Measurements from ENCODE around the gene POLR2C. TPM values are rescaled to one million over a fixed set of nuclear protein-coding genes. Genes with fewer than 3 reads are reported as not detected.

Gene POLR2C
- total and polyA plus RNA-seq, 2 experiments from 2014 or later, result 37.6 to 123 TPM

DNA sequence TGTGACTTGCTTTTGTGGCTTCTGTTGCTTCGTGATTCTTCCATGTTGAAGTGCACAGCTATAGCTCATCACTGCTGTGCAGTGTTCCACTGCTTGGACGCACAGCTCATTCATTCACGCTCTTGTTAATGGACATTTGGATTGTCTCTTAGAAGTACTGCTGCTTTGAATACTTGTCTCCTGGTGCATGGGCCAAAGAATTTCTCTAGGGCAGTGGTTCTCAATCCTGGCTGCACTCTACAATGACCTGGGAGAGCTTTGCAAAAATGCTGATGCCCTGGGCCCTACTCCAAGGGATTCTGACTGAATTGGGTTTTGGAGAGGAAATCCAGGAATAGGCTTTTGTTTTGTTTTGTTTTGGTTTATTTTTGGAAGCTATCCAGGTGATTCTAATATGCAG is 37.9 kb upstream of the POLR2C start (continued):
- no peak for TF ChIP-seq CTCF (conservative IDR thresholded peaks at IDR 0.05; ENCODE audit: low read depth in 2 of 2)
- TF ChIP-seq EZH2phosphoT487 (IDR thresholded peaks at IDR 0.05; ENCODE audit: unreplicated experiment), result no peak
- TF ChIP-seq ZNF114 (CRISPR knock-in tag; IDR thresholded peaks at IDR 0.05), result no peak
- TF ChIP-seq JUNB (IDR thresholded peaks at IDR 0.05; ENCODE audit: unreplicated experiment), result no peak
- no peak for TF ChIP-seq EZH2 (IDR thresholded peaks at IDR 0.05; ENCODE audit: low read depth, unreplicated experiment)
- no peak for TF ChIP-seq ZNF331 (CRISPR knock-in tag; IDR thresholded peaks at IDR 0.05; ENCODE audit: low read depth)

DNA sequence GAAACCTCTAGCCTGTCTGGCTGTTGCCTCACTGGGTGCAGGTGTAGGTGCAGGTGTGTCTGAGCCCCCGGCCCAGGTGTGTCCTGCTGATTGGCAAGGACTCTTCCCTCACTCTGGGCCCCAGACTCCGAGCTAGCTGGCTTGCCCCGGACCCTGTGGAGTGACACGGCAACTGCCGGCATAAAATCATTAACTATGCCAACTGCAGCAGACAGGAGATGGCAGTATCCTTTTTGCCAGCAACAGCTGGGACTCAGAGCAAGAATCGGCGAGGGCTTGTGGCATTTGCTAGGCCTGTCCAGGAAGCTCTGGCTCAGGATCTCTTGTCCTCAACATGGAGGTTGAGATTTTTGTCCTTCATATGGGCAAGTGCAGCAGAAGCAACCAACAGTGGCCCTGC is 36.1 kb upstream of the POLR2C start:
- no peak overlapping the region for H3K4me3 Mint-ChIP-seq
- peaks cover 40% of the 10 kb centered on the region for H3K36me3 Mint-ChIP-seq (ENCODE audit: low read depth)
- no peaks in the 10 kb centered on the region for H3K79me2 ChIP-seq (replicated peaks; ENCODE audit: insufficient read depth)
- no peak for ATAC-seq
- H3K9me2 ChIP-seq (ENCODE audit: insufficient read depth), result no peaks in the 10 kb centered on the region
- no peak for TF ChIP-seq ZNF331 (CRISPR knock-in tag; IDR thresholded peaks at IDR 0.05; ENCODE audit: low read depth)
- 0 out of 2 replicates have a peak, but pooled peaks cover 5% of the 10 kb centered on the region for H4K20me1 ChIP-seq (replicated peaks; ENCODE audit: insufficient read depth)
- peaks cover 31% of the 10 kb centered on the region for H3K36me3 ChIP-seq (ENCODE audit: insufficient read depth)
- no peak for DNase-seq (ENCODE audit: low spot score)
- no peaks in the 10 kb centered on the region; the same call in 2 of the 3 replicates for H3K9me3 Mint-ChIP-seq
- H3K4me1 ChIP-seq (ENCODE audit: insufficient read depth), result no peaks in the 10 kb centered on the region
- H3K4me1 Mint-ChIP-seq, result peaks cover 7% of the 10 kb centered on the region; the same call in 2 of the 3 replicates
- no peak overlapping the region for H3K27ac Mint-ChIP-seq
- H3K27me3 ChIP-seq (ENCODE audit: insufficient read depth), result no peaks in the 10 kb centered on the region
- no peak overlapping the region for H3K27ac ChIP-seq (ENCODE audit: low read depth)
- no peaks in the 10 kb centered on the region for H3F3A ChIP-seq (replicated peaks; ENCODE audit: low read depth)
- peaks cover 2% of the 10 kb centered on the region for H3K27me3 Mint-ChIP-seq (ENCODE audit: insufficient read depth, low read depth, poor library complexity)
- no peak overlapping the region for H3K4me3 ChIP-seq
- no peak overlapping the region for H2AFZ ChIP-seq
- no peak overlapping the region for H3K4me2 ChIP-seq

DNA sequence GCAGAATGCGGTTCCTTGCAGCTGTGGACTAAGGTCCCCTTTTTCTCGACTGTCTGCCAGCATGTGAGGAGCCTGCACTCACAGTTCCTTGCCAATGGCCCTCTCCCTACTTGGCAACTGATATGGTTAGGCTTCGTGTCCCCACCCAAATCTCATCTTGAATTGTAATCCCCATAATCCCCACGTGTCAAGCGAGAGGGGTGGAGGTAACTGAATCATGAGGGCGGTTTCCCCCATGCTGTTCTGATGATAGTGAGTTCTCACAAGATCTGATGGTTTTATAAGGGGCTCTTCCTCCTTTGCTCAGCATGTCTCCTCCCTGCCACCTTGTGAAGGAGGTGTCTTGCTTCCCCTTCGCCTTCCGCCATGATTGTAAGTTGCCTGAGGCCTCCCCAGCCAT is 35.2 kb upstream of the POLR2C start:
- no peaks in the 10 kb centered on the region for H3K9me2 ChIP-seq (ENCODE audit: insufficient read depth)
- peaks cover 47% of the 10 kb centered on the region for H3K36me3 Mint-ChIP-seq (ENCODE audit: low read depth)
- no peak overlapping the region for H3K4me2 ChIP-seq
- H3K27me3 ChIP-seq (ENCODE audit: insufficient read depth), result no peaks in the 10 kb centered on the region
- H3K4me1 ChIP-seq (ENCODE audit: insufficient read depth), result no peaks in the 10 kb centered on the region
- no peak for DNase-seq (ENCODE audit: low spot score)
- no peak overlapping the region for H3K27ac ChIP-seq (ENCODE audit: low read depth)
- no peaks in the 10 kb centered on the region for H3F3A ChIP-seq (replicated peaks; ENCODE audit: low read depth)
- no peak overlapping the region for H3K4me3 Mint-ChIP-seq
- peaks cover 2% of the 10 kb centered on the region for H3K27me3 Mint-ChIP-seq (ENCODE audit: insufficient read depth, low read depth, poor library complexity)
- ATAC-seq, result no peak
- H3K36me3 ChIP-seq (ENCODE audit: insufficient read depth), result peaks cover 34% of the 10 kb centered on the region
- no peaks in the 10 kb centered on the region for H3K79me2 ChIP-seq (replicated peaks; ENCODE audit: insufficient read depth)
- no peak overlapping the region for H3K27ac Mint-ChIP-seq
- 0 out of 2 replicates have a peak, but pooled peaks cover 5% of the 10 kb centered on the region for H4K20me1 ChIP-seq (replicated peaks; ENCODE audit: insufficient read depth)
- peaks cover 4% of the 10 kb centered on the region; the same call in 2 of the 3 replicates for H3K4me1 Mint-ChIP-seq
- H3K4me3 ChIP-seq, result no peak overlapping the region
- H2AFZ ChIP-seq, result no peak overlapping the region
- no peaks in the 10 kb centered on the region; the same call in 2 of the 3 replicates for H3K9me3 Mint-ChIP-seq
- no peak for TF ChIP-seq ZNF114 (CRISPR knock-in tag; IDR thresholded peaks at IDR 0.05)
- no peak for TF ChIP-seq NANOG (IDR thresholded peaks at IDR 0.05; ENCODE audit: borderline replicate concordance)
- TF ChIP-seq ZNF331 (CRISPR knock-in tag; IDR thresholded peaks at IDR 0.05; ENCODE audit: low read depth), result no peak
- TF ChIP-seq, protein P1, sequence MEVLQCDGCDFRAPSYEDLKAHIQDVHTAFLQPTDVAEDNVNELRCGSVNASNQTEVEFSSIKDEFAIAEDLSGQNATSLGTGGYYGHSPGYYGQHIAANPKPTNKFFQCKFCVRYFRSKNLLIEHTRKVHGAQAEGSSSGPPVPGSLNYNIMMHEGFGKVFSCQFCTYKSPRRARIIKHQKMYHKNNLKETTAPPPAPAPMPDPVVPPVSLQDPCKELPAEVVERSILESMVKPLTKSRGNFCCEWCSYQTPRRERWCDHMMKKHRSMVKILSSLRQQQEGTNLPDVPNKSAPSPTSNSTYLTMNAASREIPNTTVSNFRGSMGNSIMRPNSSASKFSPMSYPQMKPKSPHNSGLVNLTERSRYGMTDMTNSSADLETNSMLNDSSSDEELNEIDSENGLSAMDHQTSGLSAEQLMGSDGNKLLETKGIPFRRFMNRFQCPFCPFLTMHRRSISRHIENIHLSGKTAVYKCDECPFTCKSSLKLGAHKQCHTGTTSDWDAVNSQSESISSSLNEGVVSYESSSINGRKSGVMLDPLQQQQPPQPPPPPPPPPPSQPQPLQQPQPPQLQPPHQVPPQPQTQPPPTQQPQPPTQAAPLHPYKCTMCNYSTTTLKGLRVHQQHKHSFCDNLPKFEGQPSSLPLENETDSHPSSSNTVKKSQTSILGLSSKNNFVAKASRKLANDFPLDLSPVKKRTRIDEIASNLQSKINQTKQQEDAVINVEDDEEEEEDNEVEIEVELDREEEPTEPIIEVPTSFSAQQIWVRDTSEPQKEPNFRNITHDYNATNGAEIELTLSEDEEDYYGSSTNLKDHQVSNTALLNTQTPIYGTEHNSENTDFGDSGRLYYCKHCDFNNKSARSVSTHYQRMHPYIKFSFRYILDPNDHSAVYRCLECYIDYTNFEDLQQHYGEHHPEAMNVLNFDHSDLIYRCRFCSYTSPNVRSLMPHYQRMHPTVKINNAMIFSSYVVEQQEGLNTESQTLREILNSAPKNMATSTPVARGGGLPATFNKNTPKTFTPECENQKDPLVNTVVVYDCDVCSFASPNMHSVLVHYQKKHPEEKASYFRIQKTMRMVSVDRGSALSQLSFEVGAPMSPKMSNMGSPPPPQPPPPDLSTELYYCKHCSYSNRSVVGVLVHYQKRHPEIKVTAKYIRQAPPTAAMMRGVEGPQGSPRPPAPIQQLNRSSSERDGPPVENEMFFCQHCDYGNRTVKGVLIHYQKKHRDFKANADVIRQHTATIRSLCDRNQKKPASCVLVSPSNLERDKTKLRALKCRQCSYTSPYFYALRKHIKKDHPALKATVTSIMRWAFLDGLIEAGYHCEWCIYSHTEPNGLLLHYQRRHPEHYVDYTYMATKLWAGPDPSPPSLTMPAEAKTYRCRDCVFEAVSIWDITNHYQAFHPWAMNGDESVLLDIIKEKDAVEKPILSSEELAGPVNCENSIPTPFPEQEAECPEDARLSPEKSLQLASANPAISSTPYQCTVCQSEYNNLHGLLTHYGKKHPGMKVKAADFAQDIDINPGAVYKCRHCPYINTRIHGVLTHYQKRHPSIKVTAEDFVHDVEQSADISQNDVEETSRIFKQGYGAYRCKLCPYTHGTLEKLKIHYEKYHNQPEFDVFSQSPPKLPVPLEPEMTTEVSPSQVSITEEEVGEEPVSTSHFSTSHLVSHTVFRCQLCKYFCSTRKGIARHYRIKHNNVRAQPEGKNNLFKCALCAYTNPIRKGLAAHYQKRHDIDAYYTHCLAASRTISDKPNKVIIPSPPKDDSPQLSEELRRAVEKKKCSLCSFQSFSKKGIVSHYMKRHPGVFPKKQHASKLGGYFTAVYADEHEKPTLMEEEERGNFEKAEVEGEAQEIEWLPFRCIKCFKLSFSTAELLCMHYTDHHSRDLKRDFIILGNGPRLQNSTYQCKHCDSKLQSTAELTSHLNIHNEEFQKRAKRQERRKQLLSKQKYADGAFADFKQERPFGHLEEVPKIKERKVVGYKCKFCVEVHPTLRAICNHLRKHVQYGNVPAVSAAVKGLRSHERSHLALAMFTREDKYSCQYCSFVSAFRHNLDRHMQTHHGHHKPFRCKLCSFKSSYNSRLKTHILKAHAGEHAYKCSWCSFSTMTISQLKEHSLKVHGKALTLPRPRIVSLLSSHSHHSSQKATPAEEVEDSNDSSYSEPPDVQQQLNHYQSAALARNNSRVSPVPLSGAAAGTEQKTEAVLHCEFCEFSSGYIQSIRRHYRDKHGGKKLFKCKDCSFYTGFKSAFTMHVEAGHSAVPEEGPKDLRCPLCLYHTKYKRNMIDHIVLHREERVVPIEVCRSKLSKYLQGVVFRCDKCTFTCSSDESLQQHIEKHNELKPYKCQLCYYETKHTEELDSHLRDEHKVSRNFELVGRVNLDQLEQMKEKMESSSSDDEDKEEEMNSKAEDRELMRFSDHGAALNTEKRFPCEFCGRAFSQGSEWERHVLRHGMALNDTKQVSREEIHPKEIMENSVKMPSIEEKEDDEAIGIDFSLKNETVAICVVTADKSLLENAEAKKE (CRISPR knock-in tag; IDR thresholded peaks at IDR 0.05), result no peak
- no peak for TF ChIP-seq ETS1 (IDR thresholded peaks at IDR 0.05)
- no peak for TF ChIP-seq POLR2AphosphoS5 (IDR thresholded peaks at IDR 0.05; ENCODE audit: low read depth)

Measured in GM23338 (cell line).